Measurements from ENCODE around the gene INAFM1.

DNA sequence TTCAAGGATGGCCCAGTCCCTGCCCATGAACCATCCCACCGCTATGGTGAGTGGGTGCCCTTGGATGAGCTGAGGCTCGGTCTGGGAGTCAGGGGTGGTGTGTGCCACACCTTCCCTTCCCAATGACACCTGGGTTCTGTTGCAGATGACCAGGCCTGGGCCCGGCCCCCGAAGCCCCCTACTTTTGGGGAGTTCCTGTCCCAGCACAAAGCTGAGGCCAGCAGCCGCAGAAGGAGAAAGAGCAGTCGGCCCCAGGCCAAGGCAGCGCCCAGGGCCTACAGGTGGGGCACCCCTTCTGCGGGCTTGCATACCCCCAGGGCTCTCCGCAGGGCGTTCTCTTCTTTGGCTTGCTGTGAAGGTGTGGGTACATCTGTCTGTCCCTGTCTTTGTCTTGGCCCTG lies 4.3 kb upstream of the INAFM1 start:
- TF ChIP-seq, protein P1, sequence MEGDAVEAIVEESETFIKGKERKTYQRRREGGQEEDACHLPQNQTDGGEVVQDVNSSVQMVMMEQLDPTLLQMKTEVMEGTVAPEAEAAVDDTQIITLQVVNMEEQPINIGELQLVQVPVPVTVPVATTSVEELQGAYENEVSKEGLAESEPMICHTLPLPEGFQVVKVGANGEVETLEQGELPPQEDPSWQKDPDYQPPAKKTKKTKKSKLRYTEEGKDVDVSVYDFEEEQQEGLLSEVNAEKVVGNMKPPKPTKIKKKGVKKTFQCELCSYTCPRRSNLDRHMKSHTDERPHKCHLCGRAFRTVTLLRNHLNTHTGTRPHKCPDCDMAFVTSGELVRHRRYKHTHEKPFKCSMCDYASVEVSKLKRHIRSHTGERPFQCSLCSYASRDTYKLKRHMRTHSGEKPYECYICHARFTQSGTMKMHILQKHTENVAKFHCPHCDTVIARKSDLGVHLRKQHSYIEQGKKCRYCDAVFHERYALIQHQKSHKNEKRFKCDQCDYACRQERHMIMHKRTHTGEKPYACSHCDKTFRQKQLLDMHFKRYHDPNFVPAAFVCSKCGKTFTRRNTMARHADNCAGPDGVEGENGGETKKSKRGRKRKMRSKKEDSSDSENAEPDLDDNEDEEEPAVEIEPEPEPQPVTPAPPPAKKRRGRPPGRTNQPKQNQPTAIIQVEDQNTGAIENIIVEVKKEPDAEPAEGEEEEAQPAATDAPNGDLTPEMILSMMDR (IDR thresholded peaks at IDR 0.05; ENCODE audit: insufficient read depth, low read length) = no peak
- TF ChIP-seq POLR2AphosphoS5 (IDR thresholded peaks at IDR 0.05; ENCODE audit: low read depth) (no peak), SPI1 (IDR thresholded peaks at IDR 0.05; ENCODE audit: borderline replicate concordance, low read depth) (no peak), GABPA (IDR thresholded peaks at IDR 0.05; ENCODE audit: low read depth) (no peak)
- TF ChIP-seq, protein P2, sequence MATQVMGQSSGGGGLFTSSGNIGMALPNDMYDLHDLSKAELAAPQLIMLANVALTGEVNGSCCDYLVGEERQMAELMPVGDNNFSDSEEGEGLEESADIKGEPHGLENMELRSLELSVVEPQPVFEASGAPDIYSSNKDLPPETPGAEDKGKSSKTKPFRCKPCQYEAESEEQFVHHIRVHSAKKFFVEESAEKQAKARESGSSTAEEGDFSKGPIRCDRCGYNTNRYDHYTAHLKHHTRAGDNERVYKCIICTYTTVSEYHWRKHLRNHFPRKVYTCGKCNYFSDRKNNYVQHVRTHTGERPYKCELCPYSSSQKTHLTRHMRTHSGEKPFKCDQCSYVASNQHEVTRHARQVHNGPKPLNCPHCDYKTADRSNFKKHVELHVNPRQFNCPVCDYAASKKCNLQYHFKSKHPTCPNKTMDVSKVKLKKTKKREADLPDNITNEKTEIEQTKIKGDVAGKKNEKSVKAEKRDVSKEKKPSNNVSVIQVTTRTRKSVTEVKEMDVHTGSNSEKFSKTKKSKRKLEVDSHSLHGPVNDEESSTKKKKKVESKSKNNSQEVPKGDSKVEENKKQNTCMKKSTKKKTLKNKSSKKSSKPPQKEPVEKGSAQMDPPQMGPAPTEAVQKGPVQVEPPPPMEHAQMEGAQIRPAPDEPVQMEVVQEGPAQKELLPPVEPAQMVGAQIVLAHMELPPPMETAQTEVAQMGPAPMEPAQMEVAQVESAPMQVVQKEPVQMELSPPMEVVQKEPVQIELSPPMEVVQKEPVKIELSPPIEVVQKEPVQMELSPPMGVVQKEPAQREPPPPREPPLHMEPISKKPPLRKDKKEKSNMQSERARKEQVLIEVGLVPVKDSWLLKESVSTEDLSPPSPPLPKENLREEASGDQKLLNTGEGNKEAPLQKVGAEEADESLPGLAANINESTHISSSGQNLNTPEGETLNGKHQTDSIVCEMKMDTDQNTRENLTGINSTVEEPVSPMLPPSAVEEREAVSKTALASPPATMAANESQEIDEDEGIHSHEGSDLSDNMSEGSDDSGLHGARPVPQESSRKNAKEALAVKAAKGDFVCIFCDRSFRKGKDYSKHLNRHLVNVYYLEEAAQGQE (IDR thresholded peaks at IDR 0.05; ENCODE audit: insufficient replicate concordance, low read depth) = no peak

All from HL-60 (cell line).